ENCODE results near the gene SLIT3. TPM values are rescaled to one million over a fixed set of nuclear protein-coding genes. Genes with fewer than 3 reads are reported as not detected.

SLIT3 gene
- total RNA-seq, 1 donor from 2014 or later, result 3.1 TPM

GRCh38 chr5:168844016-168844921, 456.7 kb downstream of the SLIT3 start:
- no peak for DNase-seq (ENCODE audit: low read depth)
- no peak for TF ChIP-seq CTCF (conservative IDR thresholded peaks at IDR 0.05; ENCODE audit: low read depth, low read length)
- H3K4me3 ChIP-seq (ENCODE audit: low read depth, low read length), result no peak overlapping the region

GRCh38 chr5:168843277-168844015, 457.5 kb downstream of the SLIT3 start:
- DNase-seq (ENCODE audit: low read depth), result no peak
- H3K4me3 ChIP-seq (ENCODE audit: low read depth, low read length), result no peak overlapping the region
- TF ChIP-seq CTCF (conservative IDR thresholded peaks at IDR 0.05; ENCODE audit: low read depth, low read length), result no peak

- no peak overlapping the region for H3K4me3 ChIP-seq (ENCODE audit: low read depth, low read length)
- DNase-seq (ENCODE audit: low read depth), result no peak
- TF ChIP-seq CTCF (conservative IDR thresholded peaks at IDR 0.05; ENCODE audit: low read depth, low read length), result no peak
Observed at GRCh38 chr5:168842571-168843205, 458.3 kb downstream of the SLIT3 start.

- no peak overlapping the region for H3K4me3 ChIP-seq (ENCODE audit: low read depth, low read length)
- TF ChIP-seq CTCF (conservative IDR thresholded peaks at IDR 0.05; ENCODE audit: low read depth, low read length), result no peak
- DNase-seq (ENCODE audit: low read depth), result no peak
Observed at GRCh38 chr5:168837852-168838251, 463.1 kb downstream of the SLIT3 start.

GRCh38 chr5:168836603-168837231, 464.2 kb downstream of the SLIT3 start:
- H3K4me3 ChIP-seq (ENCODE audit: low read depth, low read length), result no peak overlapping the region
- no peak for TF ChIP-seq CTCF (conservative IDR thresholded peaks at IDR 0.05; ENCODE audit: low read depth, low read length)
- DNase-seq (ENCODE audit: low read depth), result no peak

GRCh38 chr5:168833936-168834335, 467.0 kb downstream of the SLIT3 start:
- DNase-seq (ENCODE audit: low read depth), result no peak
- no peak for TF ChIP-seq CTCF (conservative IDR thresholded peaks at IDR 0.05; ENCODE audit: low read depth, low read length)
- H3K4me3 ChIP-seq (ENCODE audit: low read depth, low read length), result no peak overlapping the region
